GM18508 (cell line): Measurements from ENCODE around the gene ZNF185.

ENCODE experiments used
- ATAC-seq: cut with Tn5 transposase; IDR thresholded peaks from one replicate; pipeline ENCODE4 v1.9.1; 2021; ENCODE audit warnings: moderate number of reproducible peaks; ENCODE audit not compliant: insufficient read depth, unreplicated experiment

Gene ZNF185

GRCh38 chrX:152897222-152898131, at the start of gene ZNF185:
TSS of gene ZNF185 (plus strand) at chrX:152898067. CDS start at chrX:152914490, 16,423 bp downstream.
- ATAC-seq, result no peak

DNA sequence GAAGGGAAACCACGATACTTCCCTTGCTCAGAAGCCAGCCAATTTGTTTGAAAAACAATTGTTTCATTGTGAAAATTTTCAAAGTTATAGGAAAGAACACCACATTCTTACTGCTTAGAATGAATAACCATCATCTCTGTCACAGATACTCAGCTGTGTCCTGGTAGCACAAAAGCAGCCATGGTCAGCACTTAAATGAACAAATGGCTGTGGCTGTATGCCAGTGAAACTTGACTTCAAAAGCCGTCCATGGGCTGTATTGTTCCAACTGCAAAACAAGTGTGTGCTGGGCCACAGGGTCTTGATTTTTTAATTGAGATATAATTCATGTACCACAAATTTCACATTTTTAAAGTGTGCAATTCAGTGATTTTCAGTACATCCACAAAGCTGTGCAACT, 47.4 kb upstream of the ZNF185 start:
- ATAC-seq, result no peak

DNA sequence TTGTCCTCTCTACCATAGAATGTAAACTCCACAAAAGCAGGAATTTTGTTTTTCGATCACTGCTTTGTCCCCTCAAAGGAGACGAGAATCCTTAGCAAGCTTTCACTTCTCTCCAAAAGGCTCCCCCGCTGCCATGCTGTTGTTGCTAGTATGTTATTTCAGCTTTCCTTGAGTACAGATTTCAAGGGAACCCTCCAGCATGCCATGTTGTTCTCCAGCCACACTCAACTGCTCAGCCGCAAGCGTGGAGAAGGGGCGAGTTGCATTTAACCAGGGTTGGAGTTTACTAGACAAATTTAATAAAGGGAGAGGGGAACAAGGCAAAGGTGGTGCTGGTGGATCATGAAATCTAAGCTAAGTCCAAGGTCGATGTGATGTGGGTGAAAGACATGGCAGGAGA, 43.9 kb upstream of the ZNF185 start:
- ATAC-seq, result no peak

GRCh38 chrX:152861116-152861515, 36.8 kb upstream of the ZNF185 start:
- no peak for ATAC-seq

GRCh38 chrX:152861826-152862225, 36.0 kb upstream of the ZNF185 start:
- no peak for ATAC-seq

DNA sequence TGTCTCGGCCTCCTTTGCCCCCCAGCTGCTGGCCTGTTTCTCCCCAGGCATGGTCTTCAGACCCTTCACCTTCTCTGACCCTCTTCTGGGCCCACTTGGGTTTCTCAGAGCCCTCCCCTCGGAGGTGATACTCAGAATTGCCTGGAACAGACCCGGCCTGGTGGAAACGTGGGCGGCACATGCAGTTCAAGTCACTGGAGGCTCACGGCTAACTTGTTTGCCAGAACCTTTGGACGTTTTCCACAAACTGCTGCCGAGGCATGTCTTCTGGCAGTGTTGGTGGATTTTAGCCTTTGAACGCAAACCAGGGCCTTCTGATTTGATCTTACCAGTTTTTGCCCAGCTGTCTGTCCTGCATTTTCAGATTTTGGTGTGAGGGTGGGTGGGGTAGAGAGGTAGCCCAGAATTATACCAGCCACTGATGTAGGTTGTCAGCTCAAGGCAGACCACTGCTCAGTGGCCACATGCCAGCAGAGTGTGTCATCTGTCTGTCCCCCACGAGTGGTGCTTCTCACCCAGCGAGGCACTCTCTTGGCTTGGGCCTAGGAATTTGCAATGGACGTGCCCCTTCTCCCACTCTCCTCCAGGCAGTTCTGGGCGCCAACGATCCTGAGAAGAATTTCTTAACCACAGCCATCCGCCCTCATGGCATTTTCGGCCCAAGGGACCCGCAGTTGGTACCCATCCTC, 32.5 kb upstream of the ZNF185 start:
- no peak for ATAC-seq

- ATAC-seq, result no peak
Observed at GRCh38 chrX:152866386-152866785, 31.5 kb upstream of the ZNF185 start.

DNA sequence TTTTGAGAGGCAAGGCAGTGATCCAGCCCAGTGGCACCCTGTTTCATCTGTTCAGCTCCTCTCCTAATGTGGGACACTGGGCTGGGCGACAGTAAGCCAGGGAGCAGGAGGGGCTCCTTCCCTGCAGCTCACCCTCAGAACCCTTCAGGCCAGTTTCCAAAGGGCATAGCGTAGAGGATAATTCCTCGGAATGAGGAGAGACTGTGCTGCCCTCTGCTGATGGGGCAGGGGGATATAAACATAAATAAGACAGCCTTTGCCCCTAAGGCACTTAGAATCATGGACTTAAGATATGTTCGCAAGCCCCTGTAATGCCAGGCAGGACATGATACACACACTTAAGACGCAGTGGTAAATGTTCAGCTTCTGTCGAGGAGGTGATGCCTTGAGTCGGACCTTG, 27.9 kb upstream of the ZNF185 start:
- no peak for ATAC-seq

- no peak for ATAC-seq
Observed at GRCh38 chrX:152871260-152871659, 26.6 kb upstream of the ZNF185 start.

- ATAC-seq, result no peak
Observed at GRCh38 chrX:152872522-152872921, 25.3 kb upstream of the ZNF185 start.

- no peak for ATAC-seq
Observed at GRCh38 chrX:152873361-152873760, 24.5 kb upstream of the ZNF185 start.

- no peak for ATAC-seq
Observed at GRCh38 chrX:152876931-152877840, 20.7 kb upstream of the ZNF185 start.

- ATAC-seq, result no peak
Observed at GRCh38 chrX:152878976-152879755, 18.7 kb upstream of the ZNF185 start.

GRCh38 chrX:152881289-152881688, 16.6 kb upstream of the ZNF185 start:
- no peak for ATAC-seq

- no peak for ATAC-seq
Observed at GRCh38 chrX:152884171-152884570, 13.7 kb upstream of the ZNF185 start.

- no peak for ATAC-seq
Observed at GRCh38 chrX:152886716-152887115, 11.2 kb upstream of the ZNF185 start.

DNA sequence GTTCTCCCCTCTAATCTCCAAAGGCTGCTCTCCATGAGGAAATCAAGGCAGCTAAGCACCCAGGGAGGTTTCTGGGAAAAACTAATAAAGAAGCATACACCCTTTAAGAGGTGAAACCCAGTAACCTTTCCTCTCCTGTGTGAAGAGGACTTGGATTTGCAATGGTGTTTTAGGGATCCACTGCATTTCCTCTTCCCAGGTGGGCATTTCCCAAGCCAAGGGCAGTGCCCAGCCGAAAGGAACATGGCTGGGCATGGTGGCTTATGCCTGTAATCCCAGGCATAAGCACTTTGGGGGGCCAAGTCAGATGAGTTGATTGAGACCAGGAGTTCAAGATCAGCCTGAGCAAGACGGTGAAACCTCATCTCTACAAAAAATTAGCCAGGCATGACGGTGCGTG, 5.4 kb upstream of the ZNF185 start:
- no peak for ATAC-seq

DNA sequence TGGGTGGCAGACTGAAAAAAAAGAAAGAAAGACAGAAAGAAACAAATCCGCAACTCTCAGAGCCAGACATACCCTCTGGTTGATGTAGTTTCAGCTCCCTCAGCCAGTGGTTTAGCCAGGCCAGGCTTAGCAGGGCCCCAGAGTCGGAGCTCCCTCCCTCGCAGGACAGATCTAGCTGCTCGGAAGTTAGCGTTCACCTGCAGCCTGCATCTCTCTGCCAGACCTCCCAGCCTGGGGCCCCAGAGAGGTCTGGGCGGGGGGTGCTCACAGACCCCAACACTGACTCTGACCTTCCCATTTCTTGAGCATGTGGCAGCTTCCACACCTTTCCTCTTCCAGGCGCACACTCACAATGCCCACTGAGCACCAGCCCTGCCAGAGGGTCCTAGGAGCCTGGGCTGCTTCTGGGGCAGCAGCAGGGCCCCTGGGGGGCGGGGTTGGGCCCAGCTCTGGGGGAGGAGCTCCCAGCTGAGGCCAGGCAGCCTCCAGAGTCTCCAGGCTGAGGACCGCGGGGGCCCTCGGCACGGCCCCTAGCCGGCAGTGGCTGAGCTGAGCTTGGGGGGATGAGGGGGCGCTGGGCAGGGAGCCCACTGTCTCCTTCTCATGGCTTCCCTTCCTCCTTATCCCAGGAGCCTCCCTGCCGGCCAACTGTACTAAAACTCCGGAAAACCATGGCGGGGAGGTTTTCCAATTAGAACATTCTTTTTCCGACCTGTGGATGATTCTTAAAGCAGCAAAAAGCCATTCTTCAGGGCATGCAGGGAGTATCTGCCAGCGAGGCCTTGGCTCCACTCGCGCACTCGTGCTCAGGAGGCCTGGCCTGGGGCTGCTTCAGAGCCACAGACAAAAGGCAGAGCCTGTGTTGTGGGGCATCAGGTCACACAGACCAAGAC, 4.6 kb upstream of the ZNF185 start:
- no peak for ATAC-seq
